ENCODE measurements around the gene GHRL. TPM values are rescaled to one million over a fixed set of nuclear protein-coding genes. Genes with fewer than 3 reads are reported as not detected.
A peak's percentile ranks its signal among the peaks of the same experiment; 100 is the strongest.

Gene GHRL
- total RNA-seq, 1 experiment from 2014 or later: 2.0 TPM

- Histone ChIP-seq H3K27ac (ENCODE audit: low read depth, low read length, poor library complexity, severe bottlenecking) (no peak overlapping the region), H3K9me3 (ENCODE audit: low read depth, low read length, poor library complexity, severe bottlenecking) (no peaks in the 10 kb centered on the region), H3K4me3 (ENCODE audit: low read depth, low read length, poor library complexity, severe bottlenecking) (no peak overlapping the region), H3K27me3 (replicated peaks; ENCODE audit: insufficient read depth, low read depth, low read length, poor library complexity) (no peaks in the 10 kb centered on the region), H3K4me1 (ENCODE audit: insufficient read depth, low read length, poor library complexity, severe bottlenecking) (no peaks in the 10 kb centered on the region), H3K36me3 (ENCODE audit: insufficient read depth, low read length, poor library complexity, severe bottlenecking) (peaks cover 29% of the 10 kb centered on the region)
- no peak for TF ChIP-seq EZH2 (IDR thresholded peaks at IDR 0.05; ENCODE audit: borderline replicate concordance, low read depth, low read length, poor library complexity, severe bottlenecking)
- no peak for TF ChIP-seq CTCF (conservative IDR thresholded peaks at IDR 0.05; ENCODE audit: low read depth, low read length)
- intact Hi-C loops (cut with micrococcal nuclease; ENCODE audit: unreplicated experiment): no loop called here
- no peak for DNase-seq (ENCODE audit: low spot score)
- CTCF ChIA-PET: no interaction called here
- no TSS peak for BruUV-seq (replicated peaks)
- POLR2A ChIA-PET (ENCODE audit: low non-redundant PET): no interaction called here
Measured at GRCh38 chr3:10281951-10282350, 10.8 kb downstream of the GHRL start.

- POLR2A ChIA-PET (ENCODE audit: low non-redundant PET): no interaction called here
- no TSS peak for BruUV-seq (replicated peaks)
Measured at GRCh38 chr3:10280571-10280970, 12.2 kb downstream of the GHRL start.

GRCh38 chr3:10280177-10280529 lies 12.6 kb downstream of the GHRL start:
- Histone ChIP-seq H3K4me3 (ENCODE audit: low read depth, low read length, poor library complexity, severe bottlenecking) (no peak overlapping the region), H3K4me1 (ENCODE audit: insufficient read depth, low read length, poor library complexity, severe bottlenecking) (no peaks in the 10 kb centered on the region), H3K9me3 (ENCODE audit: low read depth, low read length, poor library complexity, severe bottlenecking) (no peaks in the 10 kb centered on the region), H3K27me3 (replicated peaks; ENCODE audit: insufficient read depth, low read depth, low read length, poor library complexity) (no peaks in the 10 kb centered on the region), H3K27ac (ENCODE audit: low read depth, low read length, poor library complexity, severe bottlenecking) (no peak overlapping the region), H3K36me3 (ENCODE audit: insufficient read depth, low read length, poor library complexity, severe bottlenecking) (peaks cover 29% of the 10 kb centered on the region)
- no peak for DNase-seq (ENCODE audit: low spot score)
- POLR2A ChIA-PET (ENCODE audit: low non-redundant PET): no interaction called here
- intact Hi-C loops (cut with micrococcal nuclease; ENCODE audit: unreplicated experiment): no loop called here
- CTCF ChIA-PET: interaction anchor here (0.6 kb wide), 2 partner anchors 17 to 434 kb away, joined by 4 read pairs; no protein-coding TSS in a partner anchor
- TF ChIP-seq CTCF (conservative IDR thresholded peaks at IDR 0.05; ENCODE audit: low read depth, low read length): no peak
- TF ChIP-seq EZH2 (IDR thresholded peaks at IDR 0.05; ENCODE audit: borderline replicate concordance, low read depth, low read length, poor library complexity, severe bottlenecking): no peak
- TSS peak; percentile 32 for BruUV-seq (replicated peaks)

More at GRCh38 chr3:10280571-10280970, 12.2 kb downstream of the GHRL start:
- CTCF ChIA-PET: interaction anchor here (0.6 kb wide), 2 partner anchors 17 to 434 kb away, joined by 4 read pairs; no protein-coding TSS in a partner anchor
- H3K36me3 ChIP-seq (ENCODE audit: insufficient read depth, low read length, poor library complexity, severe bottlenecking): peaks cover 29% of the 10 kb centered on the region
- H3K4me1 ChIP-seq (ENCODE audit: insufficient read depth, low read length, poor library complexity, severe bottlenecking): no peaks in the 10 kb centered on the region
- intact Hi-C loops (cut with micrococcal nuclease; ENCODE audit: unreplicated experiment): no loop called here
- TF ChIP-seq CTCF (conservative IDR thresholded peaks at IDR 0.05; ENCODE audit: low read depth, low read length): no peak
- TF ChIP-seq EZH2 (IDR thresholded peaks at IDR 0.05; ENCODE audit: borderline replicate concordance, low read depth, low read length, poor library complexity, severe bottlenecking): no peak
- H3K4me3 ChIP-seq (ENCODE audit: low read depth, low read length, poor library complexity, severe bottlenecking): no peak overlapping the region
- no peak for DNase-seq (ENCODE audit: low spot score)
- no peaks in the 10 kb centered on the region for H3K27me3 ChIP-seq (replicated peaks; ENCODE audit: insufficient read depth, low read depth, low read length, poor library complexity)
- H3K27ac ChIP-seq (ENCODE audit: low read depth, low read length, poor library complexity, severe bottlenecking): no peak overlapping the region
- no peaks in the 10 kb centered on the region for H3K9me3 ChIP-seq (ENCODE audit: low read depth, low read length, poor library complexity, severe bottlenecking)

Data from A673 (cell line).